ENCODE results near the gene SREBF2.

Gene SREBF2

DNA sequence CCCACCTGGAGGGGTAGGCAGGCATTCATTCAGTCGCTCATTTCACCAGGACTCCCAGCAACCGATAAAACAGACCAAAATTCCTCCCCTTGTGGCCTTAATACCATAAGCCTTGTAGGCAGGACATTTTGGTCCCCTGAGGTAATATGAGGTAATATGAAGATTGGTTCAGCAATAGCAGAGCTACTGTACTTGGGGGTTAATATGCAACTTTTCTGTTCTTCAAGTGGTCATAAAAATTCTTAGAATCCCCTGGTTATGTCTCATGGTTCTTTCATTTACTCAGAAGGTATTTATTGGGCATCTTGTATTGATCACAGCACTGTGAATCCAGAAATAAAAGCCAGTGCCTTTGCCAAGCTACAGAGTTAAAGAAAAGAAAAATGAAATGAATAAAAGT lies 52.2 kb downstream of the SREBF2 start:
- no peak for DNase-seq (ENCODE audit: low read depth)
- no peak overlapping the region for H3K4me3 ChIP-seq (ENCODE audit: low read depth, low read length)
- in situ Hi-C loops (cut with HindIII; ENCODE audit: low sequenced_read_pairs), result no loop called here
- TF ChIP-seq, protein P1, sequence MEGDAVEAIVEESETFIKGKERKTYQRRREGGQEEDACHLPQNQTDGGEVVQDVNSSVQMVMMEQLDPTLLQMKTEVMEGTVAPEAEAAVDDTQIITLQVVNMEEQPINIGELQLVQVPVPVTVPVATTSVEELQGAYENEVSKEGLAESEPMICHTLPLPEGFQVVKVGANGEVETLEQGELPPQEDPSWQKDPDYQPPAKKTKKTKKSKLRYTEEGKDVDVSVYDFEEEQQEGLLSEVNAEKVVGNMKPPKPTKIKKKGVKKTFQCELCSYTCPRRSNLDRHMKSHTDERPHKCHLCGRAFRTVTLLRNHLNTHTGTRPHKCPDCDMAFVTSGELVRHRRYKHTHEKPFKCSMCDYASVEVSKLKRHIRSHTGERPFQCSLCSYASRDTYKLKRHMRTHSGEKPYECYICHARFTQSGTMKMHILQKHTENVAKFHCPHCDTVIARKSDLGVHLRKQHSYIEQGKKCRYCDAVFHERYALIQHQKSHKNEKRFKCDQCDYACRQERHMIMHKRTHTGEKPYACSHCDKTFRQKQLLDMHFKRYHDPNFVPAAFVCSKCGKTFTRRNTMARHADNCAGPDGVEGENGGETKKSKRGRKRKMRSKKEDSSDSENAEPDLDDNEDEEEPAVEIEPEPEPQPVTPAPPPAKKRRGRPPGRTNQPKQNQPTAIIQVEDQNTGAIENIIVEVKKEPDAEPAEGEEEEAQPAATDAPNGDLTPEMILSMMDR (IDR thresholded peaks at IDR 0.05; ENCODE audit: low read depth, low read length, missing control alignments), result no peak

DNA sequence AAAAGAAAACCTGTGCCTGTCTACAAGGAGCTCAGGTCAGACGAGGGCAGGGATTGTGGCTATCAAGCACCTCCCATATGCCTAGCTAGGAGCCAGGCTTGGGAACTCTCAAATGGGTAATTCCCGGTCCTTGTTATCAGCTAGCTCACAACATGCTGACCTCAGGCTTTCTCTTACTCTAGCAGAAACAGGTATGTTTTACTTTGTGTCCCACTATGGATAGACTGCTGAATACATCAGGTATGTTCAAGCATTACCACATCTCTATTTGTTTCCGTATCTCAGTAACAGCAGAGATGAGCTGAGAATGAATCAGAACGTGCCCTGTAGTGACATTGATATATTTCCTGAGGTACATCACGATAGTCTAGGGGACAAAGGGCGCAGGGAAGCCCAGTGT lies 52.6 kb downstream of the SREBF2 start:
- in situ Hi-C loops (cut with HindIII; ENCODE audit: low sequenced_read_pairs), result no loop called here
- DNase-seq (ENCODE audit: low read depth), result no peak
- TF ChIP-seq, protein P1 (IDR thresholded peaks at IDR 0.05; ENCODE audit: low read depth, low read length, missing control alignments), result no peak
- H3K4me3 ChIP-seq (ENCODE audit: low read depth, low read length), result no peak overlapping the region

DNA sequence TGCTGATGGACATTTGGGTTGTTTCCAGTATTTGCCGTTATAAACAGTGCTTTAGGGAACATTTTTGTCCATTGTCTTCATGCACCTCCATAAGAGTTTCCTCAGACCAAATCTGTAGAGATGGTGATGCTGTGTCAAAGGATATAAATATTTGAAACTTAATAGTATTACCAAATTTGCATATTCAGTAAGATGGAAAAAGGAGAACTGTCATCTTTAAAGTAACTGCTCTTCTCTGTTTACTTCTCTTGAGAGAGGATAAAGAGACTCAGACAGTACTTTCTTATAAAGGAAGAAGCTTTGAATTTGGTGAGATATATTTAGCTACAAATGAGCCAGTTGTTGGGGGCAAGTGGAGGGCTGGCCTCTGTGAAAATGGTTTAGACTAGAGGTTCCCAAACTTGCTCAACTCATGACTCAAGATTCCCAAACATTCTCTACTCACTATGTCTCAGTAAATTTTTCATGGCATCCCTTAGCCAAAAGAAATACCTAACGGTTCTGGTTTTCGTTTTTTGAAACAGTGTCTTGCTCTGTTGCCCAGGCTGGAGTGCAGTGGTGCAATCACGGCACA lies 55.8 kb downstream of the SREBF2 start:
- H3K4me3 ChIP-seq (ENCODE audit: low read depth, low read length), result no peak overlapping the region
- DNase-seq (ENCODE audit: low read depth), result no peak
- in situ Hi-C loops (cut with HindIII; ENCODE audit: low sequenced_read_pairs), result no loop called here
- TF ChIP-seq, protein P1 (IDR thresholded peaks at IDR 0.05; ENCODE audit: low read depth, low read length, missing control alignments), result no peak

DNA sequence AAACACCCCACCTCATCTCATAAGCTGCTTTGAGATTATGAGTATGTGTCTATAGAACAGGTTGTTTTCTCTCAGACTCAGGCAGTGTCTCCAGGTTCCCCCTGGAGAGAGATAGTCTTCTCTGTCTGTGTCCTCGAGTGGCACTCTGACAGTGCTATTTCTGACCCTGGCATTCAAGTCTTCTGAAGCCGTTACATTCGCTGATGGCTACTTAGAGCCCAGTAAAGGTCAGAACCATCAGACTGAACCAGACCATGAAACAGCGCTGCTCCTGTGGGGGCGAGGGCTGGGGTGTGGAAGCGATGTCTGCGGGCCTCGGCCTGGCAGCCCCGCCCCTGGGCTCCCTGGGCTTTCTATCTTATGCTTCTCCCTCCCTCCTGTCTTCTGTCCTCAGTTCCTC lies 58.5 kb downstream of the SREBF2 start:
- in situ Hi-C loops (cut with HindIII; ENCODE audit: low sequenced_read_pairs), result no loop called here
- no peak for DNase-seq (ENCODE audit: low read depth)
- TF ChIP-seq, protein P1 (IDR thresholded peaks at IDR 0.05; ENCODE audit: low read depth, low read length, missing control alignments), result no peak
- no peak overlapping the region for H3K4me3 ChIP-seq (ENCODE audit: low read depth, low read length)

DNA sequence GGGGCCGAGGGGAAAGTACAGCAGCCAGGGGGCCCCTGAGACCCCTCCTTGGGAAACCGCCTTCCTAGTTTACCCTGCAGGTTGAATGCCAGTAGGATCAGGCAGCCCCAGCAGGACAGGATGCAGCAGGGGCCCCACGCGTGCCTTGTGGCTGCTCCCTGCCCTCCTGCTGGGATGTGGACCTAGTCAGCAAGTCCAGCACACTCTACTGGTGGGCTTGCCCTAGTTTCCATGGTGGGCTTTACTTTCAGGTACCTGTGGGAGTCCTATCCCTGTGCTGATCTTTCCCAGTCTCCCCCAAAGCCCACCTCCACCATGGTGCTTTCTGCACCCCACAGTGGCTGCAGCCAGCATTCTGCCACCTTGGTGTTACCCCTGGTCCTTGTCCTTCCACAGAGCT lies 59.8 kb downstream of the SREBF2 start:
- no peak for DNase-seq (ENCODE audit: low read depth)
- in situ Hi-C loops (cut with HindIII; ENCODE audit: low sequenced_read_pairs), result no loop called here
- H3K4me3 ChIP-seq (ENCODE audit: low read depth, low read length), result no peak overlapping the region
- TF ChIP-seq, protein P1 (IDR thresholded peaks at IDR 0.05; ENCODE audit: low read depth, low read length, missing control alignments), result no peak

DNA sequence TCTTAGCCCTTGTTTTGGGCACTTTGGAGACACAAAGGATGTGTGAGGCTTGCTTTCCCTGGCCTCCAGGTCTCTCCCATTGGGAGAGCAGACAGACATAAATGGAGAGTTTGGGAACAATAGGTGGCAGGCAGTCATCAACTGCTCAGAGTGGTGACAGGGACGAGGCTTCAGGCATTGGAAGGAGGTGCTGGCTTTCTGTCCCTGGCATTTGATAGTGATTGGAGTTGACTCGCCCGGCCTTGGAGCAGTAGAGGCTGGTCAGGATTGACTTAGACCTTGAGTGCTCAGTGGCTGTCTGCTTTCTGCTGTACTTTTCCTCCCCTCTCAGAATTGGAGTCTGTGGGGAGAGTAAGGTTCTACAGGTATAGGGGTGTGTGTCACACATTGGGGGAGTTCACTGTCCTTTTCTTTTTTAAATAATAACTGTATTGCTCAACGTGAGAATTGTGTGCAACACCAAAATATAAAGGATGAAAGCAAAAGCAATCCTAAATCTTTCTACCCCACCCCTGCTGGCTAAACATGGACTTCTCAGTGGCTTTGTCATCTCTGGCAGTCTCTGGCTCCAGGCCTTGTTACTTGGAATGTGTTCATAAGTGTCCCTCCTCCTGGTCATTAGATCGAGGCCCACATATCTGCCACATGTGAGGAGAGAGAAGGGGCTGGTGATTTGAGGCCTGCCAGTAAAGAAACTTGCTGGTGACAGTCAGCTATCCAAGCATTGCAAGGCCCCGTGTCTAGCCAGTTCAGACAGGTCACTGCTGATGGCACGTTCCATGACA lies 60.9 kb downstream of the SREBF2 start:
- in situ Hi-C loops (cut with HindIII; ENCODE audit: low sequenced_read_pairs), result no loop called here
- no peak for DNase-seq (ENCODE audit: low read depth)
- H3K4me3 ChIP-seq (ENCODE audit: low read depth, low read length), result no peak overlapping the region
- TF ChIP-seq, protein P1 (IDR thresholded peaks at IDR 0.05; ENCODE audit: low read depth, low read length, missing control alignments), result no peak
